GM21381 (cell line): Measurements from ENCODE around the gene PP2D1.
A peak's percentile ranks its signal among the peaks of the same experiment; 100 is the strongest.
"Not testable (repeated sequence)": the region's sequence is repeated elsewhere in the genome, so short reads cannot be mapped to it uniquely, and the experiment has no call there.

Experiments
- ATAC-seq: cut with Tn5 transposase; IDR thresholded peaks from one replicate; pipeline ENCODE4 v1.9.1; 2021; ENCODE audit warnings: mild to moderate bottlenecking, moderate library complexity; ENCODE audit not compliant: unreplicated experiment

PP2D1 gene

DNA sequence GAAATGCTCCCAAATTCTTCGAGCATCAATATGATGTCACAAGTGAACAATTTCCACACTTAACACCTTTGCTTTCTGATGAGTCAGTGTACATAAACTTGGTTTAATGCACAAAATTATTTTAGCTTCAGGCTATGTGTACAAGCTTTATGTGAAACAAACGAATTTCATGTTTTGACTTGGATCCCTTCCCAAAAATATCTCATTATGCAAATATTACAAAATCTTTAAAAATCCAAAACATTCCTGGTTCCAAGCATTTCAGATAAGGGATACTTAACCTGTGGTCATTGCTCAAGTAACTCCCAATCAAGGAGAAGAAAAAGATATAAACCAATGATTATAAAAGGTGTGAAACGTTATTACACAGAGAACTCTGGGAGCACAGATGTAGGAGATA, 40.0 kb downstream of the PP2D1 start:
- ATAC-seq, result no peak

DNA sequence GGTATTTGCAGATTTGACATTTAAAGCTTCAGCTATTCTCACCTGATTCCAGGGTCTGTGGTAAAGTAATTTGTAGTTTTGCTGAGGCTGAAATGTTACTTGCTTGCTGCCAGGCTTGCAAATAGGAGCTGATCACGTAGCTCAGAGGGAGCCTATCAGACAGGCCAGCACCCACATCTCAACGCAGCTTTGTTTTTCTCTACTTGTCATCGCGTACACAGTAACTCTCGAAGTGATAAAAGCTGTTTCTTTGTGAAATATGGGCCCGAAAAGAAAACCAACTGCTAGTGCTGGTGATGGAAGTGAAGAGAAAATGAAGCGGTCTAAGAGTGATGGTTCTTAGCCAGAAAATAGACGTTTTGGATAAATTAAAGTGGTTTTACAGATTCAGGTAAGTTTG, 41.7 kb downstream of the PP2D1 start:
- no peak for ATAC-seq

DNA sequence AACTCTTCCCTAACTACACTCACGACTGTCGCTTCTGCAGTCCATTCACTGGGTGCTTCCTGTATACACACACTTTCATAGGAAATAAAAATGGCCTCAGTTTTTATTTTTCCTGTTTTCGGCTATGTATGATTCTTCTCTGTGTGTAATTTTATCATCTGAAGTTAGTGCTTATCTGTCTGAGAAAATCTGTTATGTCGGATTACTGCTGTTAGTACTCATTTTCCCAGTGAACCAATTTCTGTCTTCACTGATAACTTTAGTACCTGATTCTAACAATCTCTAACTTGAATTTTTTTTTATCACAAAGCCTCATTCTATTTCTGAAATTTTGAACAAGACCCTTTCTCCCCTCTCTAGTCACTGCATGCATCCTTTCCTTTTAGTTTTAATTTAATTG, 44.3 kb downstream of the PP2D1 start:
- no peak for ATAC-seq

DNA sequence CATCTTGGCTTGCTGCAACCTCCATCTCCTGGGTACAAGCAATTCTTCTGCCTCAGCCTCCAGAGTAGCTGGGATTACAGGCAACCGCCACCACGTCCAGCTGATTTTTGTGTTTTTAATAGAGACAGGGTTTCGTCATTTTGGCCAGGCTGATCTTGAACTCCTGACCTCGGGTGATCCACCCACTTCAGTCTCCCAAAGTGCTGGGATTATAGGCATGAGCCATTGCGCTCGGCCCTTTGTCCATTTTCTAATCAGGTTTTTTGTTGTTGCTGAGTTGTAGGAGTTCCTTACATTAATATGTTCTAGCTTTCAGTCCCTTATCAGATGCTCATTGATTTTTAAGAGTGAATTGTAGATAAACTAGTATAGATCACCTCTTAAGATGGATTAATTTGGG, 44.9 kb downstream of the PP2D1 start:
- ATAC-seq, result no peak

DNA sequence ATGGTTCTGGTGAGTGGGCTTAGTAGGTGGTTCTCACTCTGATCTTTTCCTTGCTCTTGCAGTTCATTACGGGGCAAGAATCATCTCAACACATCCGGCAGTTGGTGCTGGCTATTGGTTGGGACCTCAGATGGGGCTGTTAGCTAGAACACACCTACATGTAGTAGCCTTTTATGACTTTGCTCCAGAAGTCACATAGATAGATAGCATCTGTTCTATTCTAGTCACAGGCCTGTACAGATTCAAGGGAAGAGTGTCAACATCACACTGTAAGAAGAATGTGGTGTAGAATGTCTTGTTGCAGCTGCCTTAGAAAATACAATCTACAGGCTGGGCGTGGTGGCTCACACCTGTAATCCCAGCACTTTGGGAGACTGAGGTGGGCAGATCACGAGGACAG, 50.1 kb downstream of the PP2D1 start:
- ATAC-seq, result no peak

DNA sequence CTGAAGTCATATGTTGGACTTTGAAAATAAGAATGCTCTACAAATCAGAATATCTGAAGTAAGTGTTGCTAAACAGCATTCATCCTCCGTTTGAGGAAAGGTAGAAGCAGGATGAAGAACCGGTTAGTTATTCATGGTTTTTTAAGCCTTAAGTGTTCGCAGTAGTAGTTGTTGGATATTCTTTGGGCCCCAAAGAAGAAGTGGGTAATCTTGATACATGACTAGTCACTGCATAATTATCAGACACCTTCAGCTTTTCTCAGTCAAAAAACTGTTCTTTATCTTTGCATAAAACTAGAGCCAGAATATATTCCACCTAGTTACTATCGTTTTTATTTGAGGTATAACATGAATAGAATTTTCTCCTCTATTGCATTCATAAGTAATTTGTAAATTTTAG, 51.4 kb downstream of the PP2D1 start:
- ATAC-seq, result no peak

DNA sequence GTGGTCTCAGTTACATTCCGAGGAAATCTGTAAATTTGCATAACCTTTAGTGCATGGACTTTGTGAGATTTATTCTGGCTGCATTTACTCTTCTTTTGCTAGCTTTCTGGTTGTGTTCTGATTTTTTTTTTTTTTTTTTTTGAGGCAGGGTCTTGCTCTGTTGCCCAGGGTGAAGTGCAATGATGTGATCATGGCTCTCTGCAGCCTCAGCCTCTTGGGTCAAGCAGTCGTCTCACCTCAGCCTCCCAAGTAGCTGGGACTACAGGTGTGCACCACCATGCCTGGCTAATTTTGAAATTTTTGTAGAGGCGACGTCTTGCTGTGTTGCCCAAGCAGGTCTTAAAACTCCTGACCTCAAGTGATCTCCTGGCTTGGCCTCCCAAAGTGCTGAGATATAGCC, 52.6 kb downstream of the PP2D1 start:
- ATAC-seq, result no peak

DNA sequence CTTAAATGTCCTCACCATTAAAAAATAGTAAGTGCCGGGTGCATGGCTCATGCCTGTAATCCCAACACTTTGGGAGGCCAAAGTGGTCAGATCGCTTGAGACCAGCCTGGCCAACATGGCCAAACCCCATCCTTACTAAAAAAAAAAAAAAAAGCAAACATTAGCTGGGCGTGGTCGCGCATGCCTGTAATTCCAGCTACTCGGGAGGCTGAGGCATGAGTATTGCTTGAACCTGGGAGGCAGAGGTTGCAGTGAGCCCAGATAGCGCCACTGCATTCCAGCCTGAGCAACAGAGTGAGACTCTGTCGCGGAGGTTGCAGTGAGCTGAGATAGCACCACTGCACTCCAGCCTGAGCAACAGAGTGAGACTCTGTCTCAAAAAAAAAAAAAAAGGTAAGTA, 54.7 kb downstream of the PP2D1 start:
- not testable (repeated sequence) for ATAC-seq

DNA sequence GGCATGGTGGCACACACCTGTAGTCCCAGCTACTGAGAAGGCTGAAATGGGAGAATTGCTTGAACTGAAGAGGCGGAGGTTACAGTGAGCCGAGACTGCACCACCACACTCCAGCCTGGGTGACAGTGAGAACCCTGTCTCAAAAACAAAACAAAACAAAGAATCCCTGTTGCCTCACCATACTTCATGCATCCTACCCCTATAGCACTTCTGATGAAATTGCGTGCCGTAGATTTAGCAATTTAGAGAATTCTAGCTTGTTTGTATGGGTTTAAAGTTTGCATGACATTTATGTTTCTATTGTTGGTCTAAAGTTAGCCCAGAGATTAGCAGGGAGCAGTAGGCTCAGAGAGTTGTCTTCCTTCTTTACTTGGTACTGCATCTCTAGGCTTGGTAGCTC, 57.4 kb downstream of the PP2D1 start:
- ATAC-seq, result no peak

DNA sequence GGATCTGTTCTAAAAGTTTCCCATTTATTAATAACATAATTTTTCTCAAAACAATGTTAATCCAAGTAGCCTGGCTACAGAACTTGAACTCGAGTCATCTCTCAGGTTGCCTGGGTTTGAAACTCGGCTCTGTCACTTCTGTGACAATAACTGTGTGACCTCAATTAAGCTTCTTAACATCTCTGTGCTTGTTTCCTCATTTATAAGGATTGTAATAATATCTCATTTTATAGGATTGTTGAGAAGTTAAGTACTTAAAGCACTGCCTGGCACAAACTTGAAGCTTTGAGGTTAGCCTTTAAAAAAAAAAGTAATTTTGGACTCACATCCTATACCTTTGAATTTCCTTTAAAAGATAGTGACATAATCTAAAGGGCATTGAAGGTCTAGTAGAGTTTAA, 61.7 kb downstream of the PP2D1 start:
- no peak for ATAC-seq

DNA sequence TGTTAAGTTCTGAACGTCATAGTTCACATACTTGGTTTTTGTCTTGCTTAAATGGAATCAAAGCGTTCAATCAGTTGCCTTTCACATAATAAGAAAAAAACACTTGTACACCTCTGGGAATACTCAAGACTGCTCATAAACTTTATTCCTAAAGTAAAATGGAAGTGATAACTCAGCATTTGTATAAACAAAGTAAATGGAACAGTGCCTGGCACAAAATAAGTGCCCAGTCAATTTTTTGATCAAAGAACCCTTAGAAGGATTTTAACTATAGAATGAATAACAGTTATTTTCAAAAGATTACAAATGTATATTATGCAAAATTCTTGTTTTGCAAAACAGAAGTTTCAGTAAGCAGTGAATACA, 63.9 kb downstream of the PP2D1 start:
- ATAC-seq, result no peak

DNA sequence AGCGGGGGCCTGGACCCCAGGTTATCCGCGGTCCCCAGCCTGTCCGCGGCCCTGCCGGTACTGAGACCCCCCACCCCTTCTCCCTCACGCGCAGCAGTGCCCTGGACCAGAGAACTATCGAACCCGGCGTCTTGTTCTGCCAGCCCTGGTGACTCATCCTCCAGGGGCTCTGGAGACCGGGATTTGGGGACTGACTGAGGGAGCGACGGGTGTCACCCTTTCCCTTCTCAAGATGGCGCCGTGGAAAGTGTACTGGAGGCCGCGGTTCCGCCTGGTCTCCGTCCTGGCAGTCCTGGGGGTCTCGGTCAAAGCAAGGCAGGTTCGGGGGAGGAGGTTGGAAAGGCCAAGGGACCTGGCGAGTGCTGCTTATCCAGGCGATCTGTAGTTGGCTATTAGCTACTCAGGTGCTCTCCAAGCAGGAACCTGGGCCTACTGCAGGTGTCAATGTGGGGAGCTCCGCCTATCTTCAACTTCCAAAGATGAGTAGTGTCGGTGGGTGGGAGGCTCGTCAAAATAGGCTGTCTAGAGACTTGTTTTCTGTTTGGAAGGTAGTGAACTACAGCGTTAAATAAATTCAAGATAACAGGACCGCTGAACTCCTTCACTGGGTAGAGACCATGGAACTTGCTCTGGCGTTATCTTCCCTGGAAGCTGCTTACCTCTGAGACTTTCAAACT, 64.4 kb downstream of the PP2D1 start:
- ATAC-seq, result peak; percentile 9

DNA sequence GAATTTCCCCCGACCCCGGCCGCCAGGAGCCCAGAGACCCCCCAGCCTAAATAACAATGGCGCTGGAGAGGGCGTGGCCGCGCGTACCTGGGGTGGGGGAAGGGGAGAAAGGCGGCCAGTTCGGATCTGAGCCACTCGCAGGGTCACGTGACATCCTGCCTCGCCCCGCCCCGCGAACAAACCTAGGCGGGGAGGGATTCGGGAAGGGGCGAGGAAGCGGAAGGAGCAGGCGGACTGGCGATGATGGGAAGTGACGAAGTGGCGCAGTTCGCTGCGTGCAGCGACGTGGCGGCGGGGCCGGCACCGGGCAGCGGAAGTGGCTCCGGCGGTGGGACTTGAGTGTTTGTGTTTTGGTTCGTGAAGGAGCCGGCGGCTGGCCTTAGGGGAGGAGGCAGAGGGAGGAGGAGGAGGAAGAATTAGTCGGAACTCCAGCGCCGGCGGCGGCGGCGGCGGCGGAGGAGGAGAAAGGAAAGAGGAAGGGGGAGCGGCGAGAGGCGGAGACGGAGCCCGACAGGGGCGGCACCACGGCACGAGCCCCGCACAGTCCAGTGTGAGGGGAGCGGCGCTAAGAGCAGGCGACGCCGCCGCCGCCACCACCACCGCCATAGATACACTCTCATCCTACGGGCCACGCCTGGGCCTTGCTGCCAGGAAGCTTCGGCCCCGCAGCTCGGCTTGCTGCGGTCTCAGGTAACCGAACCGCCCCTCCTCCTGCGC, 65.1 kb downstream of the PP2D1 start, which contains the start of gene RAB5A:
TSS of gene RAB5A (plus strand) at position 266 of the 717 bp plus-strand sequence. CDS start 3,802 bp downstream, outside the sequence.
- ATAC-seq, result peak; percentile 95

DNA sequence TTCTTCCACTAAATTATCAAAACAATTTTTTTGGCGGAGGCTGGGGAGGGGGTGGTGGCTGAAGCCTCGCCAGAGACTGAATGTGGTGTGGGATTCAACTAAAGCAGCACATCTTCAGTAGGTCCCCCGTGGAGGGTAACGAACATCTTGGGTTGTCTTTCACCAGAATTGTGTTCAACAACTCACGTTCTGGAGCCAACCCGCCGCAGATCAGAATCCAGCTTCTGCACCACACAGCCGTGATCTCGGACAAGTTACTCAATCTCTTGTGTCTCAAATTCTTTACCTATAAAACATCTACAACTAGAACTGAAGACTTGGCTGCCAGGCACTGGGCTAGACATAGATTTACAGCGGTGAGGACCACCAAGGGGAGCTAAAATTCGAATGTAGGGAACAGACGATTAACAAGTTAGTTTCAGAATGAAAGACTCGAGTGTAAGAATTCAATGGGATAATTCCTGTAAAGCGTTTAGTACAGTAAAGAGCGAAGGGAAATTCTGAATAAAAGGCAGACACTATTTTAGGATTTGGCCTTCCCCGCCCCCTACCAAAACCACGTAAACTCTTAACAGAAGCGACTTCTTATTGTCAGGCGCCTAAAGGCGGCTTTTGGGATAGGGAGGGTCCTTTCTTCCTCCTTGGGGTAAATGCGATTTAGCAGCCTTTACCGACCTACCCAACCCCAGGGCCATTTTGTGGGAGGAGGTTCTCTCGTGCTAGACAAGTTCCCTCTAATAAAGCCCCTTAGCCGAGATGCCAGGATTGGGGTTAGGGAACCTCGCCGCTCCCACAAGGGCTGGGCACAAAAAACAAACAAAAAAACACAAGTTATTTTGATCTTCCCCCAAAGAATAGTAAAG, 65.9 kb downstream of the PP2D1 start:
- ATAC-seq, result no peak

DNA sequence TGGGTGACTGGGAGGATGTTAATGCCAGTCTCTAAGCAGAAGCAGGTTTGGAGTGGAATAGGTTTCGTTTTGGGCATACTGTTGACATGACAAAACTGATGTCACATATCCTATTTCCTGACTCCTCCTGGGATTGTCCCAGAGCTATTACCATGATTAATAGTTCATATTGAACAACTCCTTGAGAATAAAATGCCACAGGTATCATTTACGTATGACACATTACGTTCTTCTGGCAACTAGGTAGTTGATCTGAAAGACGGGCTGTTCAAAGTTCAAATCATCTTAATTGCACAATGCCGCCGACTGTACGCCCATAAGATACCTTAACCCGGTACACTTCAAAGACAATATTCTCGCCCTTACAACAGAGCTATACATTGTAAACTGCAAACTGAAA, 66.5 kb downstream of the PP2D1 start:
- no peak for ATAC-seq

DNA sequence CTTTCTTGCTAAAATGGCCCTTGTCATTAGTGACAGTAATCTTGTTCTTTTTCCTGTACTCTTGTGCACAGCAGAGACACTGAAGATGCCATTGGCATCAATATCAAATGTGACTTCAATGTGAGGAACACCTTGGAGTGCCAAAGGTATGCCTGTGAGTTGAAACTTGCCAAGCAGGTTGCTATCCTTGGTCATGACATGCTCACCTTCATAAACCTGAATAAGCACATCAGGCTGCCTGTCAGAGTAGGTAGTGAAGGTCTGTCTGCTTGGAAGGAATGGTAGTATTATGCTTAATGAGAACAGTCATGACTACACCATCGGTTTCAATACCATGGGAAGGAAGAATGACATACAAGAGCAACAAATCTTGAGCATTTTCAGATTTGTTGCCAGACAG, 71.4 kb downstream of the PP2D1 start:
- no peak for ATAC-seq

DNA sequence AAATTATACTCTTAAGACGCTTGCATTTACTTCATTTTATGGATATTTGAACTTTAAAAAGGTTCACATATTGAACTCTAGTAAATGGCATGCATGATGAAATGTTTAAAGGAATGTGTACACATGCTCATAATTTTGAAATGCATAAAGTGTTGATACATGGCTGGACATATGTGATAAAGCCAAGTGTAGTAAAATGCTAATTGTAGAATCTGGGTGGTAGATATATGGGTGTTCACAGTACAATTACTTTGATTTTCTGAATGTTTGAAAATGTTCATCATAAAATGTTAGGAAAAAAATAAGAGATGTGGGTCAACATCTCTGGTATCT, 73.8 kb downstream of the PP2D1 start:
- ATAC-seq, result no peak

DNA sequence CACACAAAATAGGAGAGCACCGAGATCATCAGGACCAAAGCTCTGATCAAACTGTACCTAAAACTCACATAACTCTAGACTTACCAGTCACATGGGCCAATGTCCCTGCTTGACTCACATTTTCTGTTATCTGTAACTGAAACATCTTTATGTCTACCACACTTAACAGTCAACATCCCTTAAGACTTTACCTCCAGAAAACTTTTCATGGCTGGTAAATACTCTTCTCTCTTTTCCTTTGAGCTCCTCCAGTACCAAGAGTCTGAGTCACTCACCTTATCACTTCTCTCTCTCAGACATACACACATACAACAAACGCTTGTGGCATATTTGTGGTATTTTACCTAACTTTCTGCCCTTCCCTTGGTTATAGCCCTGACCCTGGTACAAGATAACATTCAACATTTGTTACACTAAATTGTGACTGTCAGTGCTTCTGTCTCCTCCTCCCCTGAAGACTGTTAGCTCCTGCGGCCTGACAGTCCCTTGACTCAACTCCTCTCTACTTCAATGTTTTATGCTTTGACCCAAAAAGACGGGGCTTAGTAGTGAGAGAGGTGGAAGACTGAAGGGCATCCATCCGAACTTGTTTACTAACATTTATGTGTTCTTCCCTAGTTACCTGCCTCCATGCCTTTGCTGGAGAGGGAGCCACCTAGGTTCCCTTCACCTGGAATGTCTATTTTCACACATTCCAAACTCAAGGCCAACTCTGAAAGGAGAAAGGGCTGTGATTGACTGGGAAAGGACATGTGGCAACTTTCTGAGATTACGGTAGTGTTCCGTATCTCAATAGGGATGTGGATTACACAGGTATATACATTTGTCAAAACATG, 74.4 kb downstream of the PP2D1 start:
- no peak for ATAC-seq
